Activated CD8-positive, alpha-beta T cell treated with anti-CD3 and anti-CD28 coated beads for 36 hours (primary cell): ENCODE data around the gene PDHX. TPM values are rescaled to one million over a fixed set of nuclear protein-coding genes. Genes with fewer than 3 reads are reported as not detected.
A peak's percentile ranks its signal among the peaks of the same experiment; 100 is the strongest.

ENCODE experiments used
- ATAC-seq: fragments of 200-7000 bp; cut with Tn5 transposase; one replicate; pipeline ENCODE4 v1.10.0; 2021; ENCODE audit warnings: mild to moderate bottlenecking, moderate library complexity
- CTCF ChIA-PET: fragments of 350-600 bp; sonication (Branson Sonifier 250); formaldehyde crosslinking; loops from one replicate; lab custom pipeline; 2021; ENCODE audit warnings: antibody characterized with exemption; lab: Charles Lee
- POLR2A ChIA-PET: fragments of 350-600 bp; sonication (Branson Sonifier 250); formaldehyde crosslinking; loops from one replicate; lab custom pipeline; 2021; ENCODE audit warnings: antibody characterized with exemption; lab: Charles Lee
- DNase-seq: peaks from one replicate; pipeline ENCODE4 v3.0.0-alpha.2; 2020
- H3K27ac Mint-ChIP-seq: one replicate; pipeline ENCODE4 v1.8.0; 2021; ENCODE audit warnings: mild to moderate bottlenecking, mixed read lengths
- H3K27me3 Mint-ChIP-seq: one replicate; pipeline ENCODE4 v1.8.0; 2021; ENCODE audit warnings: mixed read lengths
- H3K36me3 Mint-ChIP-seq: one replicate; pipeline ENCODE4 v1.8.0; 2021; ENCODE audit warnings: low read depth, mixed read lengths
- H3K4me1 Mint-ChIP-seq: one replicate; pipeline ENCODE4 v1.8.0; 2021; ENCODE audit warnings: low read depth, mixed read lengths
- H3K4me3 Mint-ChIP-seq: one replicate; pipeline ENCODE4 v1.8.0; 2021; ENCODE audit warnings: mild to moderate bottlenecking, moderate library complexity, mixed read lengths
- H3K9me3 Mint-ChIP-seq: one replicate; pipeline ENCODE4 v1.8.0; 2021; ENCODE audit warnings: mixed read lengths
- intact Hi-C: fragments of 100-400 bp; cut with micrococcal nuclease; formaldehyde crosslinking; loops from one replicate; pipeline ENCODE4 v1.10.0; 2022
- microRNA-seq: library from miRNA; unstranded; fragments of <30 nt; microRNA quantifications from one replicate; pipeline ENCODE4 v1.2.0, GENCODE V29; 2022; ENCODE audit warnings: borderline microRNAs expressed, borderline replicate concordance
- total RNA-seq, 2 experiments: library from RNA; stranded (reverse); gene quantifications; one replicate each; pipeline ENCODE4 v1.2.3, GENCODE V29; 2021
- TF ChIP-seq, protein P1 (sequence below): fragments of 200-600 bp; IDR thresholded peaks from one replicate; pipeline ENCODE4 v1.8.0; 2022; ENCODE audit warnings: antibody characterized with exemption, mild to moderate bottlenecking

The PDHX gene
- total RNA-seq, 2 experiments from 2014 or later = 37.1 to 37.4 TPM

DNA sequence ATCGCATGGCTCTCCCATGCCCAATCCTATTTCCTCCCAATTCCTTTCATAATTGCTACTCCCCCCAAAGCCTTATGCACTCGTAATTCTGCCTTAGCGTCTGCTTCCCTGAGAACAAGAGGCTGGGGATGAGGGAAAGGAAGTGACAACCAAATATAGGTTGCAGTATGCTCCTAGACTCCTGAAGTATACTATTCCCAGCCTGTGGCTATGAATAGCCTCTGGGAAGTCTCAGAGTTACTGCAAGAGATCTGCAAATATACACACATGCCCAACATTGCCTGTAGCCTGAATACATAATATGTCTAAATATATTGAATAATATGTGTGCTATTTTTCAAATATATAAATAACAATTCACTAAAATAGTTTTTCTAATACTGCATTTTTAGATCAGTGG lies 126.5 kb downstream of the PDHX start:
- ChIA-PET POLR2A (interaction anchor here (2.3 kb wide), 1 partner anchor 25 kb away, joined by 5 read pairs; no protein-coding TSS in a partner anchor), CTCF (interaction anchor here (0.6 to 1.6 kb wide), 5 partner anchors 22 to 349 kb away, joined by 3 to 6 read pairs (median 4); no protein-coding TSS in a partner anchor)
- H3K27ac Mint-ChIP-seq = no peak overlapping the region
- TF ChIP-seq, protein P1, sequence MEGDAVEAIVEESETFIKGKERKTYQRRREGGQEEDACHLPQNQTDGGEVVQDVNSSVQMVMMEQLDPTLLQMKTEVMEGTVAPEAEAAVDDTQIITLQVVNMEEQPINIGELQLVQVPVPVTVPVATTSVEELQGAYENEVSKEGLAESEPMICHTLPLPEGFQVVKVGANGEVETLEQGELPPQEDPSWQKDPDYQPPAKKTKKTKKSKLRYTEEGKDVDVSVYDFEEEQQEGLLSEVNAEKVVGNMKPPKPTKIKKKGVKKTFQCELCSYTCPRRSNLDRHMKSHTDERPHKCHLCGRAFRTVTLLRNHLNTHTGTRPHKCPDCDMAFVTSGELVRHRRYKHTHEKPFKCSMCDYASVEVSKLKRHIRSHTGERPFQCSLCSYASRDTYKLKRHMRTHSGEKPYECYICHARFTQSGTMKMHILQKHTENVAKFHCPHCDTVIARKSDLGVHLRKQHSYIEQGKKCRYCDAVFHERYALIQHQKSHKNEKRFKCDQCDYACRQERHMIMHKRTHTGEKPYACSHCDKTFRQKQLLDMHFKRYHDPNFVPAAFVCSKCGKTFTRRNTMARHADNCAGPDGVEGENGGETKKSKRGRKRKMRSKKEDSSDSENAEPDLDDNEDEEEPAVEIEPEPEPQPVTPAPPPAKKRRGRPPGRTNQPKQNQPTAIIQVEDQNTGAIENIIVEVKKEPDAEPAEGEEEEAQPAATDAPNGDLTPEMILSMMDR = no peak
- peaks cover 12% of the 10 kb centered on the region for H3K36me3 Mint-ChIP-seq
- no peak for DNase-seq
- intact Hi-C loops = loop anchor here (10.0 kb wide), 1 partner anchor 102 kb away; no protein-coding TSS in a partner anchor
- H3K4me1 Mint-ChIP-seq = peaks cover 78% of the 10 kb centered on the region
- peaks cover 3% of the 10 kb centered on the region for H3K9me3 Mint-ChIP-seq
- no peak for ATAC-seq
- no peak overlapping the region for H3K4me3 Mint-ChIP-seq
- no peaks in the 10 kb centered on the region for H3K27me3 Mint-ChIP-seq

GRCh38 chr11:35043936-35044335 lies 127.5 kb downstream of the PDHX start:
- Mint-ChIP-seq H3K27me3 (no peaks in the 10 kb centered on the region), H3K27ac (no peak overlapping the region), H3K36me3 (peaks cover 17% of the 10 kb centered on the region), H3K9me3 (peaks cover 11% of the 10 kb centered on the region), H3K4me1 (peaks cover 78% of the 10 kb centered on the region), H3K4me3 (no peak overlapping the region)
- intact Hi-C loops = loop anchor here (10.0 kb wide), 1 partner anchor 101 kb away; no protein-coding TSS in a partner anchor
- ChIA-PET POLR2A (interaction anchor here (0.6 to 2.3 kb wide), 4 partner anchors 22 to 95 kb away, joined by 3 to 5 read pairs (median 4); partner anchors contain the start of gene CD44), CTCF (interaction anchor here (0.6 to 1.6 kb wide), 7 partner anchors 9 to 457 kb away, joined by 3 to 6 read pairs (median 4); no protein-coding TSS in a partner anchor)
- TF ChIP-seq, protein P1 = no peak
- DNase-seq (no peak), ATAC-seq (no peak)

GRCh38 chr11:35045236-35045820 lies 128.9 kb downstream of the PDHX start:
- H3K4me1 Mint-ChIP-seq = peaks cover 79% of the 10 kb centered on the region
- H3K9me3 Mint-ChIP-seq = peaks cover 14% of the 10 kb centered on the region
- ChIA-PET POLR2A (interaction anchor here (0.9 to 2.1 kb wide), 4 partner anchors 9 to 161 kb away, joined by 3 to 6 read pairs (median 4); no protein-coding TSS in a partner anchor), CTCF (interaction anchor here (0.9 to 1.6 kb wide), 3 partner anchors 9 to 95 kb away, joined by 3 to 4 read pairs (median 3); no protein-coding TSS in a partner anchor)
- TF ChIP-seq, protein P1 = no peak
- H3K27ac Mint-ChIP-seq = peak overlapping the region; percentile 90
- peak overlapping the region; percentile 73 for H3K4me3 Mint-ChIP-seq
- H3K27me3 Mint-ChIP-seq = no peaks in the 10 kb centered on the region
- intact Hi-C loops = loop anchor here (10.0 kb wide), 1 partner anchor 99 kb away; no protein-coding TSS in a partner anchor
- peaks cover 24% of the 10 kb centered on the region for H3K36me3 Mint-ChIP-seq
- ATAC-seq (peak; percentile 70), DNase-seq (peak; percentile 78)

Small RNA genes lying within 50 kb of the gene (microRNA-seq; reads per million reads assigned to microRNA genes)
- 1.2 reads per million for gene MIR1343

Other genes starting within 250 kb of the PDHX start
- 10 to 100 TPM; 34.4 to 39.0 TPM for gene APIP, start 239 bp upstream of the PDHX start, total RNA-seq
- 100 to 1,000 TPM; 363 to 373 TPM for gene CD44, start 222.6 kb downstream of the PDHX start, total RNA-seq